Pulmonary artery endothelial cell (primary cell): Measurements from ENCODE around the gene SLC14A1. TPM values are rescaled to one million over a fixed set of nuclear protein-coding genes. Genes with fewer than 3 reads are reported as not detected.

Source experiments
- DNase-seq: peaks from one replicate; pipeline ENCODE4 v3.0.0-alpha.2; 2011; ENCODE audit warnings: low read depth, low spot score
- total RNA-seq: library from RNA; depleted of rRNA; stranded (reverse); fragments of >200 nt; gene quantifications from 2 replicates; pipeline ENCODE4 v1.2.3, GENCODE V29; 2014

The SLC14A1 gene
- total RNA-seq, 1 donor from 2014 or later = not detected

DNA sequence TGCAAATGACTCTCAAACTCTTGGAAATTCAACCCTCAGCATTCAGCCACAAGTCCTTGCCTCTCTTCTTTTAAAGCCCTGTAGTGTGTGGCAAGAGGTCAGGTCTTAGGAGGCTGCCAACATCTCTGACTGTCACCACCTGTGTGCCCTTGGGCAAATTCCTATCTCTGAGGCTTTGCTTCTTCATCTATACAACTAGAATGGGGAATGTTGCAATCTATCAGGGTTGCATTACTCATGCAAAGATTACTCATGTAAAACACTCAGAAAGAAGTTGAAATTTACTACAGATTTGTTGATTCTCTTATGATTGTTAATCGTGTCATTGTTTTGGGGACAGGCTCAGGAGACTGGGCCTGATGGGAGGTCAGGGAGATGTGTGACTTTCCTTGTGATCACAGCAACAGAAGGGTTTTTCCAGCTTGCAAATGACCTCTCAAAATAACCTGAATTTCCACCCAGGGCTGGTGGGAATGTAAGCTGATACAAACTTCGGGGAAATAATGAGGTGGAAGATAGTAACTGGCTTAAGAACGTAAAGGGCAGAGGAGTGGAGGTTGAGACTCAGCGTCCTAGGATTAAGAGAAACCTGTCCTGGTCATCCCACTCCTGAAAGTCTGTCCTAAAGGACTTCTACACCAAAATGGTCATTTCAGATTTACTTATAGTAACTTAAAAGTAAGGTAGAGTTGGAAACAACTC, 69.4 kb downstream of the SLC14A1 start:
- no peak for DNase-seq

DNA sequence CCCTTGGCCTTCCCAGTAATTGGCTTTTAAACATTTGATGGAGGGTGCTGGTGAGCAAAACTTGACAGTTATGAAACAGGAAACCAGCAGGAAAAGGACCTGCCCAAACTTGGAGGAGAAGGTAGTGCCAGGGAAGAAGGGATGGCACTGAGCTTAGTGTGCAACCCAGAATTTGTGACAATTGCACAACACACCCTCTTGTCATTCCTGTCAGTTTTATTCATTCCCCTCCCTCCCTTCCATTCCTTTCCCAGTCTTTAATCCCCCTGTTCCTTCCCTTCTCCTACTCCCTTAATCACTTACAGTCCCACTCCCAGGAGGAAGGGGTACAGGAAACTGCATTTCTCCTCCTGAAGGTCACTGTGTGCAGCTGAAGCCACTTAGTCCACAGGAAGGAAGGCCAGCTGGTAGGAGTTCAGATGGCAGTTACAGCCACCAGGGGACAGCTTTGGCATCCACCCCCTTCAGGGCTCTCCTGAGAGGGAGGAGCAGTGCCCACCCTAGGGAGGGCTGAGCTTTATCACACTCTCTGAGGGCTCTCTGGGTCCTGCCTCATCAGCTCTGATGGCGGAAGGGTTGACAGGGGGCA, 77.5 kb downstream of the SLC14A1 start:
- no peak for DNase-seq

Other genes starting within 250 kb of the SLC14A1 start
- gene SLC14A2, start 108.7 kb upstream of the SLC14A1 start, total RNA-seq = not detected in 2 replicates
- 0.13 TPM in 1 of 2 replicates, not detected in the other for gene SIGLEC15, start 101.5 kb downstream of the SLC14A1 start, total RNA-seq
- gene EPG5, start 243.1 kb downstream of the SLC14A1 start, total RNA-seq = 11.5 and 27.7 TPM in 2 replicates